ENCODE measurements around the gene ARL13B.
"Not testable (repeated sequence)": the region's sequence is repeated elsewhere in the genome, so short reads cannot be mapped to it uniquely, and the experiment has no call there.

Gene ARL13B

DNA sequence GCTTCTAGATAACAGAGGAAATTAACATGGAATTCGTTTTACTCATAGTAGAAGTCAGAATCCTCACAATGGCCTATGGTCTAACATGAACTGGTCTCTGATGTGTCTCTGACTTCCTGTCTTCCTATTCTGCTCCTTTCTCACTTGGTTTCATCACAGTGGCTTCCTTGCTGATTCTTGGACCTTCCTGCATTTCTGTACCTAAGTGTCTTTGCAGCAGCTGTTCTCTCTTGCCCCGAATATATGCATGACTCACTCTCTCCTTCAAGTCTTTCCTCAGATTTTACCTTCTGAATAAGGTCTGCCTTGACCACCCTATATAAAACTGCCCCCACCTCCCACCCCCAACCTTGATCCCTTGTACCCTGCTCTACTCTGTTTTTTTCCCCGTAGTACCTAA, 14.1 kb downstream of the ARL13B start:
- no peak for DNase-seq (ENCODE audit: low read depth)

DNA sequence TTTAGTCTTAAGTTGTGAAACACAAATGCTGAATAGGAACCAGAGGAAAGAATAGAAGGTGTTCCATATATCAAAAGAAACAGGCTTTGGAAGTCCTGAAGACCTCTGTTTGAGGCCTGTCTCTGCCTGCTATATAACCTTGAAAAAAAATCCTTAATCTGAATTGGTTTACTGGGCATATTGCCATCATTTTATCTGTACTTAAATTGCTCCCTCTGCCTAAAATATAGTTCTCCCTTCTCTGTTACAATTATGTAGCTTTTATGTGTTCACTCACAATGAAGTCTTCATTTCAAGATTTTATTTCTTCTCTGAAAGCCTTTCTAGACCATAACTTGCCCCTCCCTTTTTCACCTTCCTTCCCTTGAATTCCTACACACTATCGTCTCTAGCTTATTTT, 21.2 kb downstream of the ARL13B start:
- DNase-seq (ENCODE audit: low read depth), result no peak

DNA sequence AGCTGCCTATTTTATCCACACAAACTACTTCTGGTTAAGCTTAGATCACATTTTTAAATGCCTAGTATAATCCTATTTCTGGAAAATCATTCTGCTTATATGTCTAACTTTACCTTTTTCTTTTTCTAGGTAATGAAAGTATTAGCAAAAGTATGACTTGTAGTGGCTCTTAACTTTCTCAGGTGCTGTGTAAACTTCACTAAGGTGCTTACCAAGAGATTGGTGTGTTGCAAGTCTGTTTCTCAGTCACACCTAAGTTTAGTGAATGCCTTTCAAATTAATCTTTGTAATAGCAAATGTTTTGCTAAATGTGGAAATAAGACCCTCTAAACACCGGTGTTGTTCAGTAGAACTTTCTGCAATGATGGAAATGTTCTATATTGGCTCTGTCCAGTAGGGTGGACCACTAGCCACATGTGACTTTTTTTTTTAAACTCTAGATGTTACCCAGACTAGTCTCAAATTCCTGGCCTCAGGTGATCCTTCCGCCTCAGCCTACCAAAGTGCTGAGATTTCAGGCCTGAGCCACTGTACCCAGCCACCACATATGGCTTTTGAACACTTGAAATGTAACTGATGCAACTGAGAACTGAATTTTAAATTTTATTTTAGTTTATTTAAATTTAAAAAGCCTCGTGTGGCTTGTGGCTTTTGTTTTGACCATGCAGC, 22.0 kb downstream of the ARL13B start:
- DNase-seq (ENCODE audit: low read depth), result no peak

DNA sequence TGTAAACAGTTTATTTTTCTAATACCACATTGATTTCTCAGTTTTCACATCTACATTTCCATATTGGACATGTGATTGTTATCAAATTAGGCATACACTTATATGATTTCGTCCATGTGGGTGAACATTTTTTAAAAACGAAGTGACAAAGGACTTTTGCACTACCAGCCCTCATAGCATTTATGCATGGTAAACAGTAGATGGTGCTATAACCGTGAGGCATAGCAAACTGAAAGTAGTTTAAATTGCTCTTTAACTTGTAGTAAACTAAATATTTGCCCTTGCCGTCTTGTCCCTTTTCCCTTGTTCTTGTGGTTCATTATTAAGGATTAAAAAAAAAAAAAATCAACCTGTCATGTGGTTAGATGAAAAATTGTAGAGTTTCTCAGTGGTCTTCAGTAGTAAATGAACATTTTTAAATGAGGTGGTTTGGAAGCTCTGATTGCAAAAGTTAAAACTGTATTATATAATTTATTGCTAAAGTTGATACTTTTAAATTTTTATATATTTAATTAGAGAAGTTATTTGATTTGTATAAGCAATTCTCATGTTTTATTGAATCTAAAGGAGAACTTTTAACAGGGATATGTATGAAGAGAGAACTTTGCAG, 24.5 kb downstream of the ARL13B start:
- DNase-seq (ENCODE audit: low read depth), result peak; percentile 75

DNA sequence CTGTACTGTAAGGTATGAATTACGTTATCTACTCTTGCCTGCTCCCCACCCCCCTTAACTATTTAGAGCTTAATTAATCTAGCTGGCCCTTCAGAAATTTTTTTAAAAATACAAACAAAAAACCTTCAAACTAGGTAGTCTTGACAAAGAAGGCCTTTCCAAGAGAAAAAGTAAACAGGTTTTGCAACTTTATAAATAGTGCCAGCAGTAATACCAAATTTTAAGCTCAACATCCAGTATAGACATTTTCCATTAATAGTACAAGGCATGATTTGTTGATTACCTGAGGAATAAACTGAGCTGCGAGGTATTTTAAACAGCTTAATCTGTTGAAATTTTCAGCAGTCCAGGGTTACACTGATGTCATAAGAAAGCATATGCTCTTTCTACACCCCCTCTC, 28.3 kb downstream of the ARL13B start:
- DNase-seq (ENCODE audit: low read depth), result no peak

DNA sequence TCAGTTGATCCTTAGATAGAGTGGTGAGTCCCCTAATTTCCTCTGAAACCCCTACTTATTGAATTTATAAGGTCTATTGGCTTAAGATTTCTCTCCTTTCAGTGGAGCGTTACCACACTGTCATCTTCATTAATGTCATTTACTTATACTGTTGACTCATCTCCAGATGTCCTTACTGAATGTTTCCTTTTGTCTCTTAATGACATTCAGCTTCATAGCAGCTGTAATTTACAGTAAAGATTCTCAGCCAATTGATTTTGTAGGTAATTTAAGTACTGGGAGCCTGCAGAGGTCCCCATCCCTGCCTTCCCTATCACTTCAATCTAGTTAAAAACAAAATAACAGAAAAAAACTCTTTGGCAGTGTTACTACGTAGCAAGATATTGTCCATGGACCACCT, 29.7 kb downstream of the ARL13B start:
- no peak for DNase-seq (ENCODE audit: low read depth)

DNA sequence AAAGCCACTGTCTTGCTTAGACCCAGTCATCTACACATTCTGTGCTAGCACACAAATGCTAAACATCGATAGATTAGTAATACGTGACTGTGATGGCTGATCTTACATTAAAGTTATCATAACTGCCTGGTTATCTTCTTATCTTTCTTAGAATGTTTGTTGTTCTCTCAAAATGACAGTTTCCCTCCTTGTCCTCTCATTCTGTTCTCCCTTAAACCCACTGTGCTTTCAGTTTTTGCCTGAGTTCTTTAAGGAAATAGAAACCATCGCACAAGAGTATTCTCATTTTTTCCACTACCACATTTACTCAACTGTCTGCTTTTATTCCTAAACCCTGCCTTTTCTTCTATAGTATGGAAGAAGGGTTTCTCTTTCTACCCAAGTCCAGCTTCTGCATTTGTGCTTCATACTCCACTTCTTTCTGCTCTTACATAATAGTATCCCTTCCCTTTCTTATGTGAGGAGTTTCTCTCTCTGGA, 31.3 kb downstream of the ARL13B start:
- no peak for DNase-seq (ENCODE audit: low read depth)

DNA sequence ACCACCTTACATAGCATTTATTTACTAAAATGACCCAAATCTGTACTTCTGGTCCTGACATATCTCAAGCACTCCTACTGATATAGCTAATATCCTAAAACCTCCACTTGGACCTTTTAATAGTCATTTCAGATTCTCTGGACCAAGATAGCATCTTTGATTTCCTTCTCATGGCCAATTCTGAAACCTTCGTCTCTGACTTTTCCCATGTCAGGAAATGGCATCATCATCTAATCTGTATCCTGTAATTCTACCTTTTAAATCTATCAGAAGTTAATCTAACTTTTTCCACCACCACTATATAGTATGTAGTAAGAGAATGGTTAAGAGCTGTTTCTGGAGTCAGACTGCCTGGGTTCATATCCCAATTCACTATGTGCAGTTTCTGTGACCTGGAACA, 32.2 kb downstream of the ARL13B start:
- DNase-seq (ENCODE audit: low read depth), result no peak

DNA sequence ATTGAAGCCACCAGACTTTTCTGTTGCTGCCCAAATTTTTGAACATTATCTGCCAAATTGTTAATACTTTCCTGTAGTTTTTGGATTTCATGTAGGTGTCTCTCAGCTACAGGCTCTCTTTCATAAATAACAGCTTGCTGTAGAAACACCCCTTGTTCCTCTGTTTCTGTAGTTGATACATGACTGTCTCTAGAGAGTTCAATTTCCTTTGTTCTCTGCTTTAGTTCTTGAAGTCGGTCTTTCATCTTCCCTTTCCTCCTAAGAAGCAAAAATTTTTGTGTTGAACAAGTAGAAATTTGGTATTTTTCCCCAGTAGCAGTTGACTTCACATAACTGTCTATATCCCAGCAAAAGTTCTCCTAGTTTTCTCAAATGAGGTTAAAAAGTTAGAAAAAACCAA, 35.1 kb downstream of the ARL13B start:
- no peak for DNase-seq (ENCODE audit: low read depth)

DNA sequence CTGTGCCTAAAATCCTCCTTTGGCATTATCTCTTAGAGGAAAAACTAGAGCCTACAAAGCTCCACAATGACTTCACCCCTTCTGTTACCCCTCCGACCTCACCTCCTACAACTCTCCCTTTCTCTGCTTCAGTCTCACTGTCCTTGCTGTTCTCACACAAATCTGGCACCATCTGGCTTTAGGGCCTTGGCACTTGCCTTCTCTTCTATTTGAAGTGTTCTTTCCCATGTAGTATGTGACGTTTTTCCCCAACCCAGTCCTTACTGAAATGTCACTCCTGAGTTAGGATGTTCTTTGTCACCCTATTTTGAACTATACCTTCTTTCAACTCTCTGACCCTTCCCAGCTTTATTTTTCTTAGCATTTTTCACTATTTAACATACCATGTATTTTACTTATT, 39.7 kb downstream of the ARL13B start:
- no peak for DNase-seq (ENCODE audit: low read depth)

DNA sequence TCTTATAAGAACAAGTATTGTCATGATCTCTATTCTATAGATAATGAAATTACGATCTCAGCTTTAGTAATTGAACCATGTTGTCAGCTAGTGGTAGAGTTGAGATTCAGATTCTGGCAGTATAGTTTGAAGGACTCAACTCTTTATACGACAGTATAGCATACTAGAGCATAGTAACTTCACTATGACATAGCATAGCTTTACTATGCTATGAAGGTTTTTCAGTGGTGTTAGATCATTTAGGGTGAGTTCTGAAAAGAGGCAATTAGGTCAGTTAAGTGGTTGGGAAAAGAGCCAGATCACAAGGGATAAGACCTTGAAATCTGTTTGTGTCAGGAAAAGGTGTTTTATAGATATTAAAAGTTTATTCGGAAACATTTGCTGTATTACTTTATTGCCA, 40.3 kb downstream of the ARL13B start:
- DNase-seq (ENCODE audit: low read depth), result no peak

DNA sequence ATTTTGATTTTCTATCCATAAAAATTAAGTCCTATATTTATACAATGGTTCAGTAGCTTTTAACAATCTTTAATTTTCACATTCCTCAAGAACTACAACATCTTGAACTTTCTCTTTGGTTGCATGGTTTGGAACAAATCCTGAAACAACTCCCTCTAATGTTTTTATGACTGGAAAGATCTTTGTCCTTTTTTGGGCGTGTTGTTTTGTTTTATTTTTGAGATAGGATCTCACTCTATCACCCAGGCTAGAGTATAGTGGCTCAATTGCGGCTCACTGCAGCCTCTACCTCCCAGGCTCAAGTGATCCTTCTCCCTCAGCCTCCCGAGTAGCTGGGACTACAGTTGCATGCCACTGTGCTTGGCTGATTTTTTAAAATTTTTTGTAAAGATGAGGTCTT, 44.4 kb downstream of the ARL13B start:
- peak; percentile 10 for DNase-seq (ENCODE audit: low read depth)

DNA sequence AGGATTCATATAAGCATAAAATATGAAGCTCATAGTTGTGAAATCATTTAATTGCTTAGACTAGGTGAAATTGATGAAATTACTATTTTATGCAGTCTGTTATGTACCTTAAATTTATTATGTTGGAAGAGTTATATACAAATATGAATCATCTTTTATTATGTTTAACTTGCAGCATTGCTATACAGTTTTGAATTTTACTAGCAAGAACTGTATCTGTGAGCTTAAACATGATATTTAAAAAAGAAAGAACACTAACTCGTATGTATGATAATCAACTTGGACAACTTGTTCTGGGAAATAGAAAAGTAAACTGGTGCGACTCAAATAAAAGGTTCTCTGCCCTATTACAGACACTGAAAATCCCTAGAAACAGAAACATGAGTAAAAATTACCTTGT, 46.7 kb downstream of the ARL13B start:
- DNase-seq (ENCODE audit: low read depth), result no peak

DNA sequence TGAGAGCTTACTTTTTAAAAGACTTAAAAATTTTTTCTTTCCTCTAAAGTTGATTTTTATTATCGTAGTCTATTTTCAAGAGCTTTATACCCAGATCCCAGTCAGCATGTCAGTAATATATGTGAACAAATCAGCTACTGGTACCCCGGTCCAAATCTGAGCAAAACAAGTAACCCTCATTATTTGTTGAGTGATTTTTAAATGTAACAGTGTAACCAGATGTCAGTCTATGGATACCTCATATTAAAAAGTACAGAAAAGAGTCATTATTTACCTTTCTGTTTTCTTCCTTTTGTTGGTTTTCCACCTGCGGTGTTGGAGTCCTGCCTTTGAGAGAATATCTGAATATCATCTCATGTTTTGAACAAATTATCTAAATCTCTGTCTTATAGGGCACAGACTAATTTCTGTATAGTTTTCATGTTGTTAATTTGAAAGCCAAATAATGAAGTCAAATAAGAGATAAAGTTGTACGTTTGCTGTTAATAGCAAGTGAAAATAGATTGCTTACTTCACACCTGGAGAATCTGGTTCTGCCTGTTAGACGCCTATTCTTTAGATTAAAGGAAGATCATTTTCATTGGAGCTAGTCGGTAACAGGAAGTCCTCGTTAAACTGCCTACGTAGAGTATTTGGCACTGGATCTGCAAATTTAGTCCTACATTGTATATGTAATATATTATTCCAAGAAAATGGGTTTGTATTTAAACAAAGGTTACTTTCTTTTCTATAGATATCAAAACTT, 48.3 kb downstream of the ARL13B start, which contains the start of gene STX19:
Gene STX19, minus strand, starts transcription at position 505 of the 745 bp plus-strand sequence. CDS start 13,328 bp downstream, outside the sequence.
- no peak for DNase-seq (ENCODE audit: low read depth)

DNA sequence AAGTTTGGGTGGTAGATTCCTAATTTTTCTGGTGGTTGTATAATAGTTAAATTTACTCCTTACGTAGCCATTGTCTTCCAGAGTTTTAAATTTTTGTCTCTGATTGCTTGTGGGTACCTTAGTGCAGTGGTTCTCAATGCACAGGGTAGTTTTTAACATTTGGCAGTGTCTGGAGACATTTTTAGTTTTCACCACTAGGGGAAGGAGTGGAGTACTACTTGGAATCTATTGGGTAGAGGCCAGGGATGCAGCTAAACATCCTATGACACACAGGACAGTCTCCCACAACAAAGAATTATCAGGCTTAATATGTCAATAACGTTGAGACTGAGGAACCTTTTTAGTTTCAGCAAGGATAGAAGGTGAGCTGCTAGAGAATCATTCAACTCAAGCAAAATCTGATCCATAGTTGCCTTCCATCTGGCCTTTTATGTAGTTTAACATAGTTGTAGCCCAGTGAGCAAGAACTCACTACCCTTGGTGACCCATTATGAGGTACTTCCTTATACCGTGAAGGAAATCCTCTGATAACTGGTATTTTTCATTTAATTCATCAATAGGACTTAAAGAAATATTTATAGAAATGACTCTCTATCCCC, 57.1 kb downstream of the ARL13B start:
- DNase-seq (ENCODE audit: low read depth), result peak; percentile 47

DNA sequence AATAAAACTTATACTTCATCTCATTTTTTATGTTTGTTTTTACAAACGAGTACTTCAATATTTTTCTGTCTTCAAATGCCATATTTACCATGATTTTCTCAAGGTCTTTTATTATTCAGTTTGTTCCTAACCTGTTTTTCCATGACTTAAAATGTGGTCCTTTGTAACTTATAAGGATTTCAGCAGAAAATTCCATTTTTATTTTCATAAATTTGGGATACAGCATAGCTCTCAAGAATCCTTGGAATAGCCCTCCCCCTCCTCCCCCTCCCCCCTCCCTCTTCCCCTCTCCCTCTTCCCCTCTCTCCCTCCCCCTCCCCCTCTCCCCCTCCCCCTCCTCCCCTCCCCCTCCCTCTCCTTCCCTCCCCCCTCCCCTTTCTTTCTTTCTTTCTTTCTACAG, 63.3 kb downstream of the ARL13B start:
- no peak for DNase-seq (ENCODE audit: low read depth)

DNA sequence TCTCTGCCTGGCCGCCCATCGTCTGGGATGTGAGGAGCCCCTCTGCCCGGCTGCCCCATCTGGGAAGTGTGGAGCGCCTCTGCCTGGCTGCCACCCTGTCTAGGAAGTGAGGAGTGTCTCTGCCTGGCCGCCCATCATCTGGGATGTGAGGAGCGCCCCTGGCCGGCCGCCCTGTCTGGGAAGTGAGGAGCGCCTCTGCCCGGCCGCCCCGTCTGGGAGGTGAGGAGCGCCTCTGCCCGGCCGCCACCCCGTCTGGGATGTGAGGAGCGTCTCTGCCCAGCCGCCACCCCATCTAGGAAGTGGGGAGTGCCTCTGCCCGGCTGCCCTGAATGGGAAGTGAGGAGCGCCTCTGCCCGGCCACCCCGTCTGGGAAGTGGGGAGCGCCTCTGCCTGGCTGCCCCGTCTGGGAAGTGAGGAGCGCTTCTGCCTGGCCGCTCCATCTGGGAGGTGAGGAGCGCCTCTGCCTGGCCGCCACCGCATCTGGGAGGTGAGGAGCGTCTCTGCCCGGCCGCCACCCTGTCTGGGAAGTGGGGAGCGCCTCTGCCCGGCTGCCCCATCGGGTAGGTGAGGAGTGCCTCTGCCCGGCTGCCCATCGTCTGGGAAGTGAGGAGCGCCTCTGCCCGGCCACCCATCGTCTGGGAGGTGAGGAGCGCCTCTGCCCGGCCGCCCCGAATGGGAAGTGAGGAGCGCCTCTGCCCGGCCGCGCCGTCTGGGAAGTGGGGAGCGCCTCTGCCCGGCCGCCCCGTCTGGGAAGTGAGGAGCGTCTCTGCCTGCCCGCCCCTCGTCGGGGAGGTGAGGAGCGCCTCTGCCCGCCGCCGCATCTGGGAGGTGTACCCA, 64.4 kb downstream of the ARL13B start:
- not testable (repeated sequence) for DNase-seq (ENCODE audit: low read depth)

DNA sequence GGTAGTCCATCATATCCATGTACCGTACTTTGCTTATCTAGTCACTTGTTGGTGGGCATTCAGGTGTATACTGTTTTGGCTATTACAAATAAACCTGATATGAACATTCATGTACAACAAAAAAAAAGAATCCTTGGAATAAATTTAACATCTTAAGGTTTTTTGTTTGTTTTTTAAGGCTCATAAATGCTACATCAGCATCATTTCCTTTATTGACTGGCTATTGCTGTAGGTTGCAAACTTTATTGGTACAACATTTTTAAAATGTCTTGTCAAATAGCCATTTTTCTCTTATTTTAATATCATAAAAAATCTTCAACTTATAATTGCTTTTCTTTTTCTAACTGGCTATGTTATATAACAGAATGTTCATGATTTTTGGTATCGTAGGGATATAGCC, 66.6 kb downstream of the ARL13B start:
- no peak for DNase-seq (ENCODE audit: low read depth)

DNA sequence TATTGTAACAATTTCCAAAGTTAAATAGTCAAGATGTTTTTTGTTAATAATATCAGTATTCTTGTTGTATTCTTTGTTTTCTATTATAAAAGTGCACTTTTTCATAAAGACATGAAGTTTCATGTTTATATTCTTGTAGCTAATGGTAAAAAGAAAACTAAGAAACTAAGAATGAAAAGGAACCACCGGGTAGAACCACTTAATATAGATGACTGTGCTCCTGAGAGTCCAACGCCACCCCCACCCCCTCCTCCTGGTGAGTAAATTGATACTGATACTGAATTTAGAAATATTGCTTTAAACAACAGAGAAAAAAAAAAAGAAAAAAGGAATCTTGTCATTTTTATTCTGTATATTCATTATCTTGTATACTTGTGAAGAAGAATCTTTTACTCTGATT, 69.3 kb downstream of the ARL13B start:
- no peak for DNase-seq (ENCODE audit: low read depth)

DNA sequence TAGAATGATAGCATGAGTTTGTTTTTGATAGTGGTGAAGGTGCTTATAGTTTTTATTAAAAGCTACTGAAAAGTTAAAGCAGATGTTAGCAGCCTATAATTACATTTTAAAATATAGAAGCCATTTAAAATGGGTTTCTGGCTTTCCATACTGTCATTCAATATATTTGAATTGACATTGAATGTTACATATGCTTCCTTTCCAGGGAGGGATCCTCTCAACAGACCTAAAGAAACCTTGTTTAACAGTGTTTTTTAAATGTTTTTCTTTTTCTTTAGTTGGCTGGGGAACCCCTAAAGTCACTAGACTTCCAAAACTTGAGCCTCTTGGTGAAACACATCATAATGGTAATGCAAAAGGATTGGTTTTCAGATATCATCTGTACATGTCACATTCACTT, 70.6 kb downstream of the ARL13B start:
- no peak for DNase-seq (ENCODE audit: low read depth)

DNA sequence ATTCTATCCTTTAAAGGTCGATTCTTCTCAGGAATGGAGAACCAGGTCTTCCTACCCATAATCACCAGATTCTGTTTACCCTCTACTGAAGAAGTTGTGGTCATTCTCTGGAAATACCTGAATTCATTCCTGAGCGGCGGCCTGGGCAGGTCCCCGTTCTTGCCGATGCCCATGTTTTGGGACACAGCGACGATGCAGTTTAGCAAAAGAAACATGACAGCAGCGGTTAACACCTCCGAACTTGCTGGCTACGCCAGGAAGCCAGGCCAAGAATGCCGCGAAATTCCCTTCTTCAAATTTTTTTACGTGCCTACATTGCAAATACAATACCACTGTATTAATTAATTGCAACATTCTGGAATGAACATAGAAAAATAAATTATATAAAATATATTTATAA, 81.3 kb downstream of the ARL13B start:
- DNase-seq (ENCODE audit: low read depth), result no peak

All from fibroblast of gingiva (primary cell).